GM21737 (cell line): Measurements from ENCODE around the gene AOAH.

Source experiments
- ATAC-seq: cut with Tn5 transposase; IDR thresholded peaks from one replicate; pipeline ENCODE4 v1.9.1; 2021; ENCODE audit warnings: mild to moderate bottlenecking, moderate library complexity; ENCODE audit not compliant: unreplicated experiment

AOAH gene

DNA sequence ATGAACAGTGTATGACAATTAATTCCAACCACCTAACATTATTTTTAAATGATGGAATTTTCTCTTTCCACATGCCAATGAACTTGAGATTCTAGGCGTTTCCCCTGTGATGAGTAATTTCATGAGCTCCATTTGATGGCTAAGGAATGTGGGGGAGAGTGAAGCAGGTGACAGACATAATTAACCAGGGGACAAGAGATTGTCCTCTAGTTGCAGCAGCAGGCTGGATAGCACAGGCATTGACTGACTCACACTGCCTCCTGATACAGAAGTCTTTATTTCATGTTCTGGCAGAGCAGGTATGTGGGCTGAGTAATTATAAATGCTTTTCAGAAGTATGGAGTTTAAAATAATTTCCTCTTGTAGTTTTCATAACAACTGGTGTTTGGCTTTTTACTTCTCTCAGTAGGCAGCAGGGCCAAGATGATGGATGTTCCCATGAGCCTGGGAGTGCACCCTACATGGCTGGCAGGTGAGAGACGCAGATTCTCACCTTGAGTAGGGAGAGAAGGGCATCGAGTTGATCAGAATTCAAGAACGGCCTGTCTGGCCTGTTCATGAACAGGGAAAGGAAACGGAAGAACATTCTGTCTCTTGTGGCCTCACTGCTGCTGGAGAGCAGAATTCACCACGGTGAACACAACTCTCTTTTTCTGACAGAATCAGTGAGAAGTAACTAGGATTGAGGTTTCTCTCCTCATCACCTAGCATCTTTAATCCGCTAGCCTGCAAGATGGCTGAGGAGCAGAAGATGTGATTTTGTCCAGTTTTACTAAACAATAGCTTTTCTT is 118.8 kb downstream of the AOAH start:
- no peak for ATAC-seq

DNA sequence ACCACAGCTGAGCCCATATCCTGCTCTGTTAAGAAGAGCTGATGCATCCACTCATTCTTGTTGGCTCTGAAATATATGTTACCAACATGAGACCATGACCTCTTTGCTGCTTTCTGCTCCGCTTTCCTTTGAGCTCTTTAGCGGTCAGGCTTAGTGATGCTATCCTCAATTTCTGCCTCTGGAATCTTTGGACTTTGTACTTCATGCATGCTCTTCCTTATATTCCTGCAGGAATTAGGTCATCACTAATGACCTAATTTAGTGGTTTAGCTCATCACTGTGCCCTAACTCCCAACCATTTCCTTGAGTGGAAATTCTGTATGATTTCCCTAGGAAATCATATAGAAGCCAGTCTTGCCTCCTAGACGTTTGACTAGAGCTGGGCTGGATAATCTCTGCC is 119.5 kb downstream of the AOAH start:
- no peak for ATAC-seq

DNA sequence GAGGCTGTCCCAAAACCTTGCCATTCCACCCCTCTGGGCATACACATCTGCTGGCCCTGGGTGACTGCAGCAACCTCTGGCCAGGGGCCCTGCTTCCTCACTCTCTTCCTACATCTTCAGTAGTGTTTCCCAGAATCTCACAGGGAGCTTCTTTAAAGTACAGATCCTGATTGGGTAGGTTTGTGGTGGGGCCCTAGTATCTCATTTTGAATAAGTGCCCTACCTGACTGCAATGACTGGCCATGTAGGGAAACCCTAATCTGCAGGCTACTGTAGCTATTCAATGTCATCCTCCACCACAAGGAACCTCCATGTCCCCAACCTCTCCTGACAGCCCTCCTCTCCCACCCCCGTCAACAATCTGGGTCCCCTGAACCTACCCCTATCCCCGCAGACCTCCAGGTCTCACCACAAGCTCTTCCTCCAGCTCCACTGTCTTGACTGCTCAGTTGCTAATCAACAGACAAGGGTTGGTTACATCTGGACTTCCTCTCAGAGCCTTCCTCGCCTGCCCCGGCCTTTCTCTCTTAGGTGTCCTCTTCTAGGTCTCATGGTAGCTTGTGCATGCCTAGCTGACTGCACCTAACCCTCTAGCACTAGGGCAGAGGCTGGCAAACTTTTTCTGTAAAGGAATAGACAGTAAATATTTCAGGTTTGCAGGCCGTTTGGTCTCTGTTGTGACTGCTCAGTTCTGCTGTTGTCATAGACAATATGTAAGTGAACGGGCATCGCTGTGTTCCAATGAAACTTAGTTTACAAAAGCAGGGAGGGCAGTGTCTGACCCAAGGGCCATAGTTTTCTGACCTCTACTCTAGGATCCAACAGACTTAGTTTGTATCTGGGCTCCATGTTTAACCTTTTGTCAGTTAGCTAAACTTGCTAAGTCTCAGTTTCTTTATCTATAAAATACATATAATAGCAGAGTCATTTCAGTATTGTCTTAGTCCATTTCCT is 121.1 kb downstream of the AOAH start:
- no peak for ATAC-seq

DNA sequence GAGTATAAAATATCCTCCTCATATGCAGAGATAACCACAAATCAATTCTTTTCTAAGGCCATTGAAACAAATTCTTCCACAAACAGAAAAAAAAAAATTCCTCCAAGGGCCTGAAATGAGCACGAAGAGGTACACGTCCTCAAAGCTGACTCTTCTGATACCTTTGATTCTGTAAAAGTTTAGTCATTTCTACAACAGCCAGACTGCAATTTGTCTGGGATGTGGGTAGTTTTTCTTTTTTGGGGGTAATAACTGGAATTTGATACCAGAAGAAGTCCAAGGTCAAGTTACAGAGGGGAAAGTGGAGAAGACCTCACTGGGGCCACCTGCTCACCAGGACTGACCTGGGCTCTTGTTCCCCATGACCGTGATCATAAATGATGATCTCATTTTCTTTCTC is 121.8 kb downstream of the AOAH start:
- no peak for ATAC-seq

DNA sequence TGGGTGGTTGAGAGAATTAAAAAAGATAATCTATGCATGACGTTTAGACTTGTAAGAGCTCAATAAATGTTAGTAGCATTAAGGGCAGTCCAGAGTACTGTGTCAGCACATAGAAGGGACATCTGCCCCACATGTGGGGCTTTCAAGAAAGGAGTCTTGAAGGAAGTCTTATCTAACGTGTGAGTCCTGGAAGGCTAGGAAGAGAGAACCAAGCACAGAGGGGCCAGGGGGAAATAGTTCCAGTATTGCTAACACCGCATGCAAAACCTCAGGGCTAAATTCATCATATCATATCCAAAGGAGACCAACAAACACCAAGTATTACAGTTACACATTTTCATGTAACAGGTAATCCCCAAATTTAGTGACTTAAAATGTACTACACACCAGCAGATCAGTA is 122.7 kb downstream of the AOAH start:
- ATAC-seq: no peak

DNA sequence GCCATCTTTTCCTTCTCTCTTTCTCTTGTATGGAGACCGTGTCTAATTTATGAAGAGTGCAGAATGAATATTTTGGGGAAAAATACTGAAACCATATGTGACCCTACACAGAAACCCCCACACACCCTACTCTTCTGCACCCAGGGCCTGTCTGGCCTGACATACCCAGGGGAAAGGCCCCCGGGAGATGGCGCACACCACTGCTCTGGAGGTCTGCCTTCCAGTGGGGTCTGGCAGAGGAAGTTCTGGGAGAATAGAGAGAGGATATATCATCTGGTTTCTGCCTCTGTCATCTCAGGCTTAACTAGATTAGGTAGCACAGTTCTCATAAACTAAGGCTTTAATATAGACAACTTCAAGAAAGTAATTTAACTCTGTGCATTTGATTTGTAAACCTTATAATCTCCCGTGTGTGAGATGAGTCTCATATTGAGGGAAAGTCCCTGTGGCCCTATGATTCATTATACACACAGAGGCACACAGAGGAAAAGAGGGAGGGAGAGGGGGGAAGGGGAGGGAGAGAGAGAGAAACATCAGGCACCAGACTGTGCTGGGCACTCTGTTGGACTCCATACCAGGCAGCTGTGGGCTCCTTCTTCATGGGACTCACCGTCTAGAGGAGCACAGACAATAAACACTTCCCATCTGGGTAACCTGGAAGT is 123.3 kb downstream of the AOAH start:
- no peak for ATAC-seq

DNA sequence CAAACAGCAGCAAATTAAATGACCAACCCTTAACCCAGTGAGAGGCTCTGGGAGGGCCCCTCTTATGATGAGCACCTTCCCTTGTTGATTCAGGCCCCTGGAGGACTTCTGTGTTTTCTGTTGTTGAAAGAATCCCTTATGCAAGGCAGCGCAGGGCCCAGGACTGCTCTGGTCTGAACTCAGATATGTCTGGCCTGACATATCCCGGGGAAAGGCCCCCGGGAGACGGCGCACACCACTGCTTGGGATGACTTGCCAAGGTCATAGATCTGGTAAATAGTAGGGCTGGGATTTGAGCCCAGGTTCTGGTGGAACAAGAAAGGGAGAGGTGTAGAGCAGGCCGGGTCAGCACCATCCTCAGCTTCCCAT is 124.0 kb downstream of the AOAH start:
- no peak for ATAC-seq

DNA sequence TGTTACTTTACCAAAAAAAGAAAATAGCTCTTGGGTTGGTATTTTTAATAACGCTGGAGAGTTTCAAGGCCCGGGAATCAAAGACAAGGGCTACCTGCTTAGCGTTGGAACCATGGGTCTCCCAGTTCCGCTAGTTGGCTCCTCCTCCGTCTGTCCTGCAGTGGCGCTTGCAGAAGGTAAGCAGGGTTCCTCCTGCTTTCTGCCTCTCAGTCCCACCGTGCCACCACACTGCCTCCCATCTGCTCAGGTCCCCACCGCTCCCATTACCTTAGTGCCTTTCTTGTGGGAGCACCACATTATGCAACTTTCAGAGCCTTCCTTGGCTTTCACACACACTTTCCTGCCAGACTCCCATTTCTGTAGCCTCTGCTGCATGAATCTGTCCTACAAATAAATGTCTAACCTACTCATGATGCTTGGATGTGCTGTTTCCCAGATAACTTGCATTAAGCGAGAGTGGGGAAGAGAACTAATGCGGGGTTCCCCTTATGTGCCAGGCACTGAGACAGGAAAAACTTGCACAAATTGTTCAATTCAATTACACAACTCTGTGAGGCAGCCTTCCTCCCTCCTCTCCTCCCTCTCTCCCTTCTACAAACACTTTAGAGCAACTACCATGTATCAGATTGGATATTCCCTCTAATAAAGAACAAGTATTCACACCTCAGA is 124.5 kb downstream of the AOAH start:
- ATAC-seq: no peak

DNA sequence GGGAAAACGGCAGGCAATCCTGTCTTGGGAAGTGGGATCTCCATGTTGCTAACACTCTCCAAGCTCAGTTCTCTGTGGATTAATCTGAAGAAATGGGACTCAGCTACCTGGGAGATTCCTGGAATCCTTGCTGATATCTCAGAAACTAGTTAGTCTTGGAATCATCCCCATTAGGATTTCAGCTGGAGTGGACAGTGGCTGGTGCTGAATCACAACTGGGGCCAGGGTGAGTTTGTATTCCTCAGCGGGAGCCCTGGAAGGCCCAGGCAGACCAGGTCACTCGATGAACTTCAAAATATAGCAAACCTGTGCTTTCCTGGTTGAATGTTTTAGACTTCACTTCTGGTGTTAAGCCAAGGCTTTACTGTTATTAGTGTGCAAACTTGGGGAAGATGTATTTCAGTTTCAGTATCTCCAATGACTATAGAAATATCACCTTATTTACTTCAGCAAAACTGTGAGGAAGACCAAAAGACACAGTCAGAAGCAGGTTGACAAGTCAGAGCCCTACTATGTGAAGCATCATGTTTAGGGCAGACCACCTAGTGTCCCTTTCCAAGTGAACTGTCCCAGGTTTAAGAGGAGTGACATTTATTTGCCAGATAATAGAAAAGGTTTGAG is 126.1 kb downstream of the AOAH start:
- no peak for ATAC-seq

DNA sequence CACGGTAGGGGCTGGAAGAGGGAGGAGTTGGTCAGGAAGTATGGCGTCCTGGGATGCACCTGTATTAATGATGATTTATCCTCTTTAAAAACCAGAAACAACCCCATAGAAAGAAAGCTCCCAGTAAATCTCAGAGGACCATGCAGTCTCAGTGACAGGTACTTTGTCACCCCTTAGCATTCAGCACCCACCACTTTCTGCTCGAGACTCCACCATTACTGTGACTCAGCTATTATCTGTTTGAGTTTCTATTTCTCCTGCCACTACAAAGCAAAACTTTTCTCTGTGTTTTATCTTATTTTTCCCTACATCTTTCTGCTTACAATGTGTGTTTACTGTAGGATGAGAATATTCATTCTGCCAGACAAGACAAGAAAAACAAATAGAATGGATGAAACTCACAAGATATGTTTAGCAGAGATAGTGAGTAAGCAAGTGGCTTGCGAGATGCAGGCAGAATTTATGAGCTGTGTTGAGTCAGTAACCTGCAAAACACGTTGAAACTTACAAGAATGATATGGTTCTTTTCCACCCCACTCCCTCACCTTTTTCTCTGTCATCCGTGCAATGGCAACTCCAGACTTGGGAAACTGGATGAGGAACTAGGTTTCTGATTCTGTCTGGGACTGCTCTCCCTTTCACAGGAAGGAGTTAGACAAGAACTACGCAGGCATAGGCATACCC is 127.1 kb downstream of the AOAH start:
- no peak for ATAC-seq

DNA sequence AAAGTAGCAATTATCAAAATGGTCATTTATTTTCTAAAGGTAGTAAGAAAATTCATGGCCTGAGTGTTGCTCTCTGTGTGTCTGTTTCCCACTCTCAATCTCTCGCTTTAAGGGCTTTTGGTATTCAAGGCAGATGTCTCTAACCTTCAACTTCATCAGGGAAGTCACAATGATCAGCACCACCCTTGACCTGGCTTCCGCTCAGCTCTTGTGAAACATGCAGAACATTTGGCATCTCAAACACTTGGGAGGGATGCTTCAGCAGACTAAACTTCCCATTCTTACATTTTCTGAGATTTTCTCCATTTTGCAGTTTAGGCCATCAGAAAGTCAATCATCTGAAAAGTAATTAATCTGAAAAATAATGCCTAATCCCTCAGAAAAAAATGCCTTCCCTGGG is 129.8 kb downstream of the AOAH start:
- ATAC-seq: no peak

DNA sequence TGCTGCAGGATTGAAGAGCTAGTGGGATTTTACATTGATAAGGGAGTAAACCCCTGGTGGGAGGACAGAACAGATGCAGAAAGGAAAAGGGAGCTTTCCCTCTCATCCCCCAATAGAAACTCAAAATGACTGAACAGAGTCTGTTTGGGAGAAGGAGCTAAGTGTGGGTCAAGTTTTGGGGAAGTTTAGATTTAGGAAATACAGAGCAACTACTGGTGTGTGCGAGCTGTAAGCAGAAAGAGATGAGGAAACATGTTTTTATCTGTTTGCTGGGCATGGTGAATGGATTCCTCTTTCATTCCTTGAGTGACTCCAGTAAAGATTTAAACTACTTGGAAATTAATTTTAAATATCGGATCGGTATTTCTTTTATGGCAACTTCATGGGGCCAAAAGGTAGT is 132.7 kb downstream of the AOAH start:
- ATAC-seq: no peak

DNA sequence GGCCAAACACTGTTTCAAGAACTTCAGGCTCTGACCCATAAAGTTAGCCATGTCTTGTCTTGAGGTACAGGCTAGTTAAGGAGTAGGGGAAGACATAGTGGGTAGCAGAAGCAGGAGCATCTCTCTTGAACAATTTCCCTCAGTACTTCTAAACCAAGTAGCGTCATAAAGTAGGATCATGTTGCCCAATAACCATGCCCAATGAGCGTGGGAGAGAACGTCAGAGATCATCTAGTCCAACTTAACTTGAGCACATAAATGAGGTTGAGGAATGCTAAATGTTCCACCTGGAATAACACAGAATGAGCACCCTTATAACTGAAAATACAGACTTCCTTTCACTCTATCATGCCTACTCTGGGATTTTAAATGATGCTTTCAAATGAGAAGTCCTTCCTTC is 134.9 kb downstream of the AOAH start:
- ATAC-seq: no peak

DNA sequence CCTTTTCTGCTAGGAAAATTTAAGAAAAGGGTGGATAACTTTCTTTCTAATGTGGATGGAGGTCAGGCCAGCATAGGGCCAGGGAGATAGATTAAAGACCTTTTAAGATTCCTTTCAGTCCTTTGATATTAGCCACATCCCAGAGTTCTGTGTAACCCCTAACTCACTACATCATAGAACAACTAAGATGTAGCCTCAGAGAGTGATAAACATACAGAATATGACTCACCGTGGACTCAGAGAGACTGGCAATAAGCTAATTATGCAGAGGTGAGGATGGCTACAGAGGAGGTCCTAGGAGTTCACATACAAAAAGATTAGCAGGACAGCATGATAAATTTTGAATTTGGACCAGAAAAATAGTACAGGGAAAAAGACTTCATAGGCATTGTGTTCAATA is 141.0 kb downstream of the AOAH start:
- ATAC-seq: no peak

DNA sequence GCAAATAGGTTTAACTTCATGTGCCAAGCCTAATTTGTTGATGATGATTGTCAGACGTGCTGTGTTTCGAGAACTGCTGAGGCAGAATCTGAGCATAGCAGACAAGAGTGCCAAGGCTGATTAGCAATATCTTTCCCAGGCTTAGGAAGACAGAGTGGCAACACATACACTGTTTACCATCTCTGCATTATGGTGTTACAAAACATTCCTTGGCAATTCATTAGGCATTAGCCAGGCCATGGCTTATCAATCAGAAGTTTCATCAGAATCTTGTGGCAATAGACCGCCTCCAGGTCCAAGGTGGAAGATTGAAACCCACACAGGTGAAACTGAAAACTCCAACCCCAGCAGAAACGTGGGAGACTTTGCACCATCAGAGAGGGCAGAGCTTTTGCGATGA is 148.5 kb downstream of the AOAH start:
- no peak for ATAC-seq

DNA sequence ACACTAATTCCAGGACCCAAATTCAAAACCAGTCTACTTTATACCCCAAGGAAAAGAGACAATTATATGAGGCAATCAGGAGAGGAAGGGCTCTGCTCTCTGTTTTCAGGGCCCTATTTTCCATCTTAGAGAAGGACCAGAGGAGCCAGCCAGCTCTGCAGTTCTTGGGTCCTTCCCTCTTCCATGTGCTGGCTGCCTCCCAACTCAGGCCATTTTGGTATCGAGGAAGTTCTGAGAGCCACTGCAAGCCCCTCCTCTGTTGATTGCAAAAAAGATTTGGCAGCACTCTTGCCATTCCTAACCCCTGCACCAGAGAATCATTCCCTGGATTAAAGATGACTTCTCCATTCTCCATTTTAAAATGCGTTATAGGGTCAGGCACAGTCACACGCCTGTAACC is 151.2 kb downstream of the AOAH start:
- ATAC-seq: no peak

DNA sequence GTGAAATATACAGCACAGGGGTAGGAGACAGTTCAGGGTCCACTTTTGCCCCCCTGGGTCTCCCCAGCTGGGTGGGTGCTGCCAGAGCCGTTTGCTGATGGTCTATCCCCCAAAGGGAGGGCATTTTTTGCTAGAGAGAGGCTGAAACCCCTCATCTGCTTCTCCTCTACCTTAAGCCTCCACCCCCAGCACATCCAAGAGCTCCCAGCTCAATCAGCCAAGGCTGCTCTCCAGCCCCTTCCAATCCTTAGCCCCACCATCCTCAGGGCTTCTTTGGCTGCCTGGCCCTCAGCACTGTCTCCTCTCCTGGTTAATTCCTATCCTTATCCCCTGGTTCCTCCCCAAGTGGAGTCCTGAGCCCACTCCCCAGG is 153.1 kb downstream of the AOAH start:
- no peak for ATAC-seq

DNA sequence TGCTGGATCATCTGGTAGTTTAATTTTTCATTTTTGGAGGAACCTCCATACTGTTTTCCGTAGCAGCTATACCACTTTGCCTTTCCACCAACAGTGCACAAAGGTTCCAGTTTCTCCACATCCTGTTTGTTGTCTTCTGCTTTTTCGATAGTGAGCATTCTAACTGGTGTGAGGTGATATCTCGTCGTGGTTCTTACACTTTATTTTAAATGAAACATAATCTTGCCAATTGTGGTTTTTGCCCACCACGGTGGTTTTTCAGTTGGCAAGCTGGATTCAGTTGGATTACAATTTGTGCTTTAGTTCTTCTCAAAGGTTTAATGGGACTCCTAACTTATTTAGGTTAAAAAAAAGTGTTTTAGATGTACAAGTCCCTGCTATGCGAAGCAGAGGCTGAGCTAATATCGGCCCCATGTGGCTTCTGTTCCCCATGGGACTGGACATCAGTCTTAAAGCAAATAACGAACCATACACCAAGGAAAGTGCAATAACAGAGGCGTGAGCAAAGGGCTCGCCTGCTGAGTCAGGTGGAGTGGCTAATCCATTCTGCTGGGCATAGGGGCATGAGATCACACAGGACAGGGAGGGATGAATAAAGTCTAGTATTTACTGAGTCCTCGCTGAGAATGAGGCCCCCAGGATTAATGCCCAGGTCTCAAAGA is 153.6 kb downstream of the AOAH start:
- ATAC-seq: no peak

DNA sequence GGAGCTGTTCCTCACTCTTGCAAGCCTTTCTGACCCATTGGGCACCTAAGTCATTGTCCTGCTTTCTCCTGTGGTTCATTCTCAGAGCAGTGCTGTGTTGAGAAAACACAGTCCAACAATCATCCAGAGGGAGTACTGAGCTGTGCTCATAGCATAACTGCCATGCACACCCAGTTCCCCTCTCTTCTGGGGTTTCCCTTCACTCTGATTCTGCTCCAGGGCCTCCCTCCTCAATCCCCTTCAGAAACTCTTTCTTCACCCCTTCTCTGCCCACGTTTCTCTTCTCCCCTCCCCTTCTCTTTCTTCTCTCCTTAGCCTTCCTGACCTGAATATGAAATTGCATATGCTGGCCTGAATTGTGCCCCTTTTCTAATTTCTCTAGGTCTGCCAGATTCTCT is 155.8 kb downstream of the AOAH start:
- no peak for ATAC-seq
